ENCODE measurements around the gene KEAP1.

DNA sequence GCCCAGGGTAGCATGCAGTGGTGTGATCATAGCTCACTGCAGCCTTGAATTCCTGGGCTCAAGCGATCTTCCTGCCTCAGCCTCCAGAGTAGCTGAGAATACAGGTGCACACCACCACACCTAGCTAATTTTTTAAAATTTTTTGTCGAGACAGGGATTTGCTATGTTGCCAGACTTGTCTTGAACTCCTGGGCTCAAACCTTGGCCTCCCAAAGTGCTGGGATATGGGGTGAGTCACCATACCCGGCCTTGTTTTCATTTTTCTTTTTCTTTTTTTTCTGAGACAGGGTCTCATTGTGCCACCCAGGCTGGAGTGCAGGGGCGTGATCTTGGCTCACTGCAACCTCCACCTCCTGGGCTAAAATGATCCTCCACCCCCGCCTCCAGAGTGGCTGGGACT lies 38.7 kb downstream of the KEAP1 start:
- TF ChIP-seq POLR2A (IDR thresholded peaks at IDR 0.05; ENCODE audit: low read length) (no peak), GATA1 (IDR thresholded peaks at IDR 0.05; ENCODE audit: low read depth, low read length) (no peak)
